Right atrium auricular region (tissue), 2 donors: ENCODE measurements around the gene RPUSD3. TPM values are rescaled to one million over a fixed set of nuclear protein-coding genes. Genes with fewer than 3 reads are reported as not detected.
A peak's percentile ranks its signal among the peaks of the same experiment; 100 is the strongest.

Experiments
- DNase-seq: peaks from one replicate; pipeline ENCODE4 v3.0.0-alpha.2; 2019; ENCODE audit warnings: low spot score
- H3K27ac ChIP-seq, 2 donors: fragments of 200-600 bp; sonication (generic); 1 replicate in 1 of 2; 2 replicates in 1 of 2; pipeline ENCODE4 v1.5.1; 2016 to 2019
- H3K27me3 ChIP-seq, 2 donors: fragments of 200-600 bp; sonication (generic); one replicate each; pipeline versions ENCODE4 v1.5.1 to v1.6.0; 2017 to 2019
- H3K36me3 ChIP-seq: fragments of 200-600 bp; sonication (generic); one replicate; pipeline ENCODE4 v1.5.1; 2016
- H3K4me1 ChIP-seq, 2 donors: fragments of 200-600 bp; sonication (generic); one replicate each; pipeline versions ENCODE4 v1.5.1 to v1.6.0; 2017 to 2019
- H3K4me3 ChIP-seq, 2 donors: fragments of 200-600 bp; sonication (generic); 1 replicate in 1 of 2; 2 replicates in 1 of 2; pipeline ENCODE4 v1.5.1; 2017 to 2019; ENCODE audit warnings: mild to moderate bottlenecking in 1 of 2, moderate library complexity in 1 of 2
- H3K9me3 ChIP-seq, 2 donors: fragments of 200-600 bp; sonication (generic); one replicate each; pipeline ENCODE4 v1.5.1; 2019
- total RNA-seq, 2 donors: library from RNA; depleted of rRNA; stranded (reverse); fragments of >200 nt; gene quantifications; one replicate each; pipeline ENCODE4 v1.1.0, GENCODE V29; 2016
- TF ChIP-seq, protein P1 (sequence below), 2 donors: fragments of 200-600 bp; sonication (generic); IDR thresholded peaks; one replicate each; pipeline ENCODE4 v1.5.1; 2019; ENCODE audit warnings: antibody characterized with exemption in 2 of 2

The RPUSD3 gene
- total RNA-seq, 2 donors from 2014 or later = 46.7 to 55.2 TPM

DNA sequence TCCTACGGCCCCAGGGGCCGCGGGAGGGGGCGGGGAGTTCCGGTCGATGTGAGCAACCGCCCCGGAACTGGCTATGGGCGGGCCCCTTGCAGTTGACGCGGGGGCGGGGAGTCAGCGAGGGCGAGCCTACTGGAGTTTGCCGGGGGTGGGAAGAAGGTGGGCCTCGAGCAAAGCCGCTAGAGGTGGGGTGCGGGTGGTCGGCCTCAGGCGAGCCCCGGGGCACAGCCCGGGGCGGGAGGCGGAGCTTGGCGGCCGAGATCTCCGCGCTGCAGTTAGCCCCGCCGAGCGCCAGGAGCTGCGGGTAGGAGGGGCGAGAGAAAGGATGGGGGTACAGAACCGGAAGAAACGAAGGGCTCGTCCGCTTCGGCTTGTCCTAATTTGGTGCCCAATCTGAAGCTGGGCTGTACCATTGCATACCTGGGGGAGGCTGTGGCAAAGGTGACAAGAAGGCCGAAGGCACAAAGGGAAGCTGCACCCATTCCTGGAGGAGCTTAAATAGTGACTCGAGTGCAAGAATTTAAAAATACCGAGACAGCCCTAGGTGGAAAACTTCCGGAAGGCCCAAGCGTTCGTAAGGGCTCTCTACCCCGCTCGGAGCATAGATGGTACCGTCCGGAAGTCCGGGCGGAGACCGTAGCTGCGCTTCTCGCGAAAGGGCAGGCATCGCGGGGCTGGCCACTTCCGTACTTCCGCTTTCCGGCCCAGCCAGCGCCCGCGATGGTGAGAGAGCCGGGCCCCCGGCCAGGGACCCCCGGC is 51.2 kb downstream of the RPUSD3 start, which contains the start of the genes ARPC4 and TADA3:
ARPC4 (plus strand) TSS at position 678 of the 756 bp plus-strand sequence; CDS start at position 718, 40 bp downstream.
TADA3 (minus strand) TSS at position 69 of the 756 bp plus-strand sequence. CDS start 1,007 bp downstream, outside the sequence.
- Histone ChIP-seq H3K36me3 (peaks cover 29% of the 10 kb centered on the region), H3K4me3 (peak within 1 kb of the TSS; percentile 92 to 99), H3K27me3 (no peaks in the 10 kb centered on the region), H3K27ac (peak within 1 kb of the TSS; percentile 96 to 99), H3K4me1 (peaks cover 0 to 35% of the 10 kb centered on the region in 2 donors), H3K9me3 (no peaks in the 10 kb centered on the region)
- TF ChIP-seq, protein P1, sequence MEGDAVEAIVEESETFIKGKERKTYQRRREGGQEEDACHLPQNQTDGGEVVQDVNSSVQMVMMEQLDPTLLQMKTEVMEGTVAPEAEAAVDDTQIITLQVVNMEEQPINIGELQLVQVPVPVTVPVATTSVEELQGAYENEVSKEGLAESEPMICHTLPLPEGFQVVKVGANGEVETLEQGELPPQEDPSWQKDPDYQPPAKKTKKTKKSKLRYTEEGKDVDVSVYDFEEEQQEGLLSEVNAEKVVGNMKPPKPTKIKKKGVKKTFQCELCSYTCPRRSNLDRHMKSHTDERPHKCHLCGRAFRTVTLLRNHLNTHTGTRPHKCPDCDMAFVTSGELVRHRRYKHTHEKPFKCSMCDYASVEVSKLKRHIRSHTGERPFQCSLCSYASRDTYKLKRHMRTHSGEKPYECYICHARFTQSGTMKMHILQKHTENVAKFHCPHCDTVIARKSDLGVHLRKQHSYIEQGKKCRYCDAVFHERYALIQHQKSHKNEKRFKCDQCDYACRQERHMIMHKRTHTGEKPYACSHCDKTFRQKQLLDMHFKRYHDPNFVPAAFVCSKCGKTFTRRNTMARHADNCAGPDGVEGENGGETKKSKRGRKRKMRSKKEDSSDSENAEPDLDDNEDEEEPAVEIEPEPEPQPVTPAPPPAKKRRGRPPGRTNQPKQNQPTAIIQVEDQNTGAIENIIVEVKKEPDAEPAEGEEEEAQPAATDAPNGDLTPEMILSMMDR (IDR thresholded peaks at IDR 0.05) = no peak
- peak; percentile 93 for DNase-seq

GRCh38 chr3:9791790-9792404 is 51.9 kb downstream of the RPUSD3 start:
- DNase-seq = no peak
- Histone ChIP-seq H3K27me3 (no peaks in the 10 kb centered on the region), H3K4me3 (peak overlapping the region; percentile 92 to 99), H3K4me1 (peaks cover 0 to 32% of the 10 kb centered on the region in 2 donors), H3K27ac (peak overlapping the region; percentile 96 to 99), H3K9me3 (no peaks in the 10 kb centered on the region), H3K36me3 (peaks cover 29% of the 10 kb centered on the region)
- TF ChIP-seq, protein P1 (IDR thresholded peaks at IDR 0.05) = no peak

DNA sequence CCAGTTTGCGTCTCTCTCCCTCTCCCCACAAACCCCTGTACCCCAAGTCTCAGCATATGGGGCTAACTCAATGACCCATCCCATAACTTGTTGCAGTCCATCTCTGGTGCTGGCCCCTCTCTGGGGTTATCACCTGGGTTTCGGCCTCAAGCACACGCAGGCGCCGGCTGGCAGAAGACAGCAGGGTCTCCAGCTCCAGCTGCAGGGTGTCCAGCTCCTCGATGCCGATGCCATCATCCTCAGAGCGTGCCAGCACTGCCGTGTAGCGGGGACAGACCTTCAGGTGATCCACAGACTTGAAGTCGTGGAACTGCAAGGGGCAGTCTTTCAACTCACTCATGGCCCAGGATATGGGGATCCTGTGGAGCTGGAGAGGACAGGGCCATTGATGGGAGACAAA is 52.7 kb downstream of the RPUSD3 start:
- Histone ChIP-seq H3K36me3 (peaks cover 37% of the 10 kb centered on the region), H3K27ac (no peak overlapping the region), H3K4me3 (no peak overlapping the region), H3K9me3 (no peaks in the 10 kb centered on the region), H3K4me1 (peaks cover 0 to 32% of the 10 kb centered on the region in 2 donors), H3K27me3 (no peaks in the 10 kb centered on the region)
- TF ChIP-seq, protein P1 (IDR thresholded peaks at IDR 0.05) = no peak
- no peak for DNase-seq

Other genes with a start within 250 kb of the RPUSD3 start
- gene MTMR14, start 194.5 kb downstream of the RPUSD3 start, total RNA-seq = 10 to 100 TPM; 47.6 to 52.0 TPM
- gene CPNE9, start 140.2 kb downstream of the RPUSD3 start, total RNA-seq = not detected
- gene BRPF1, start 112.3 kb downstream of the RPUSD3 start, total RNA-seq = 10 to 100 TPM in 1 of 2 donors, 1 to 10 TPM in 1; 8.8 to 15.3 TPM
- 10 to 100 TPM; 10.8 to 12.2 TPM for gene OGG1, start 94.1 kb downstream of the RPUSD3 start, total RNA-seq
- 10 to 100 TPM; 16.4 to 40.2 TPM for gene CAMK1, start 74.1 kb downstream of the RPUSD3 start, total RNA-seq
- 10 to 100 TPM; 43.6 to 57.3 TPM for gene TADA3, start 51.5 kb downstream of the RPUSD3 start, total RNA-seq
- 10 to 100 TPM; 69.0 to 89.6 TPM for gene ARPC4, start 50.9 kb downstream of the RPUSD3 start, total RNA-seq
- 10 to 100 TPM; 12.2 to 13.1 TPM for gene TTLL3, start 33.7 kb downstream of the RPUSD3 start, total RNA-seq
- gene CIDEC, start 36.2 kb upstream of the RPUSD3 start, total RNA-seq = 10 to 100 TPM in 1 of 2 donors, 1 to 10 TPM in 1; 1.3 to 17.1 TPM
- gene JAGN1, start 46.6 kb upstream of the RPUSD3 start, total RNA-seq = 10 to 100 TPM; 39.8 to 44.8 TPM
- 1 to 10 TPM in 1 of 2 donors, under 1 TPM in 1; 0.89 to 2.6 TPM for gene IL17RE, start 58.8 kb upstream of the RPUSD3 start, total RNA-seq
- 10 to 100 TPM; 32.5 to 49.1 TPM for gene IL17RC, start 73.1 kb upstream of the RPUSD3 start, total RNA-seq
- 10 to 100 TPM; 63.9 to 79.0 TPM for gene CRELD1, start 89.8 kb upstream of the RPUSD3 start, total RNA-seq
- gene PRRT3, start 108.4 kb upstream of the RPUSD3 start, total RNA-seq = 1 to 10 TPM; 1.4 to 1.9 TPM
- gene EMC3, start 142.8 kb upstream of the RPUSD3 start, total RNA-seq = 100 to 1,000 TPM in 1 of 2 donors, 10 to 100 TPM in 1; 69.8 to 111 TPM
- gene FANCD2, start 182.4 kb upstream of the RPUSD3 start, total RNA-seq = 1 to 10 TPM; 1.7 to 2.0 TPM